ENCODE measurements around the gene ERBB3.

DNA sequence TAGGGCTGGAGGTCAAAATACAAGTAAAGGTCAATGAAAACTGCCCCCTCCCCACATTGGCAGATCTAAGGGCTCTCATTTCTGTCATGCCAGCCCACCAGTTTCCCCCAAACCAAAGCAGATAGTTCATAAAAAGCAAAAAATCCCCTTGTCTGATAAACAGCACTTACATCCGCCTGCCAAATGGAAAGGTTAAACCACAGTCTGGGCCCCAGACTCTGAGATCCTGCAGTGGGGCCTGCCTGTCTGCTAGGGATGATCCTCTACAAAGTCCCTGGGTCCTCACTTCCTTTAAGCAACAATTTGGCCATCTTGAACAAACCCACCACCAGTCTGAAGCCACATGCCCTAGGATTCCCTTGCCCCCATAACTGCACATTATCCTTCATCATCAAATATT lies 48.0 kb upstream of the ERBB3 start:
- TF ChIP-seq CTCF (IDR thresholded peaks at IDR 0.05): no peak
- TF ChIP-seq POLR2A (IDR thresholded peaks at IDR 0.05): no peak
